Measurements from ENCODE around the gene ALDH3A1.

Gene ALDH3A1

DNA sequence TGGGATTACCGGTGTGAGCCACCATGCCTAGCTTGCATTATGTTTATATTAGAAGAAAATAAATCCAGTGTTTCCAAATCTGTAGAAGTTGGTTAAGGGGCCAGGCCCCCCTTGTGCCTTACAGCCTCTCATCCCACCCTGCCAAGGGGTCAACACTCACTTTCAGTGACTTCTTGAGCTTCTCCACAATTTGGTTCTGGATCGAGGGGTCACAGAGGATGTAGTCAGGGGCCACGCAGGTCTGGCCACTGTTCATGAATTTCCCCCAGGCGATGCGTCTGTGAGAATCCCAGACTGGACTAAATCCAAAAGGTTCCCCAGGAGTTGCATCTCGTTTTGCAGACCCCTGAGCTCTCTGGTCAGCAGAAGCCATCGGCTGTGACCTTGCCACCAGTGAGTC, 7.2 kb downstream of the ALDH3A1 start:
- DNase-seq, result no peak

DNA sequence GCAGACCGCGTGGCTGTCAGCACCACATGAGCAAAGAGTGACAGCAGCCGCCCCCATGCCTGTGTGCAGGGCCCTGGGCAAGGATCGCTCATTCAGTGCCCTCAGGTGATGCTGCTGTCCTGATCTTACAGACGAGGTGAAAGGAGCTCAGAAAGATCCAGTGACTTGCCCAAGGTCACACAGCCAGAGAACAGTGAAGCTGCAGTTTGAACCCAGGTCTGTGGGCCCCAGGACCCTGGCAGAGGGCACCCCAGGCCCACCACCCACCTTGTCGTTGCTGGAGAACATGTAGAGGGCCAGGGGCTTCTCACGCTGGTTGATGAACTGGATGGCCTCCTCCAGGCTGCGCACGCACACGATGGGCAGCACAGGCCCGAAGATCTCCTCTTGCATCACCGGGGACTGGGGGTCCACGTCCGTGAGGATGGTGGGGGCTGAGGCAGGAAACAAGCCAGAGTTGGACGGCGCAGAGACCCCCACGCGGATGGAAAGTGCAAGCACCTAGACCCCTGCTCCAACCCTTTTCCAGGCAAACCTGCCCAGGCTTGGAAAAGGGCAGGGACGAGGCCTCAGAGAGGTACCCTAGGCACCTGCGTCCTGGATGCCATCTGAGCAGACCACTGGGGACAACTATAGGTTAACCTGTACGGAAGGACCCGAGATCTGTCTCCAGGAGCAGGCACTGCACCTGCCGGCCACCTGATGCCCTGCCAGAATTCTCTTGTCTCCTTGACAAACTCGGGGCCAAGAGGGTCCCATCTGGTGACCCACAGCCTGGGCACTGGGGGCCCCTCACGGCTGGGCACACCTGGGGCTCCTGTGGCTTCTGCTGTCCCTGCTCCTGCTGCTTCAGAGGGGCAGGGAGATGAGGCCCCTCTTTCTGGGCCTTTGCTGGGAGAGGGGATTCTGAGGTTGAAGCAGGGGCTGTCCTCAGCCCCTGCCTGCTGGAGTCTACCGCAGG, 8.6 kb downstream of the ALDH3A1 start:
- DNase-seq, result no peak

GRCh38 chr17:19738757-19739156, 9.3 kb downstream of the ALDH3A1 start:
- no peak for DNase-seq

DNA sequence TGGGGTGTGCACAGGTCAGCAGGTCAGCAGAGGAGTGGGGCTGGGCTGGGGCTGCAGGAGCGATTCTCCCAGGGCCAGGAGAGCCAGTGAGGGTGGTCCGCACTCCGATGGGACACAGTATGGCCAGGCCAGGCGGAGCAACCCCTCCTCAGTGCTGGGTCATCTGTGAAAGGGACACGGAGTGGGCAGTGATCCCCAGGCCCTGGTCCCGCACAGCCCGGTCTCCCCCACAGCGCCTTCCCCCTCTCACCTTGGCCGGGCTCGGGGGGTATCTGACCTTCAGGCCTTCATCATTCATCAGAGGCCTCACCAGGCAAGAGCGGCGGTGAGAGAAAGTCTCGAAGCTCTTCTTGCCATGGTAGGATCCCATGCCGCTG, 10.0 kb downstream of the ALDH3A1 start:
- no peak for DNase-seq

- no peak for DNase-seq
These were observed 10.6 kb downstream of the ALDH3A1 start for GRCh38 chr17:19737305-19738072.

DNA sequence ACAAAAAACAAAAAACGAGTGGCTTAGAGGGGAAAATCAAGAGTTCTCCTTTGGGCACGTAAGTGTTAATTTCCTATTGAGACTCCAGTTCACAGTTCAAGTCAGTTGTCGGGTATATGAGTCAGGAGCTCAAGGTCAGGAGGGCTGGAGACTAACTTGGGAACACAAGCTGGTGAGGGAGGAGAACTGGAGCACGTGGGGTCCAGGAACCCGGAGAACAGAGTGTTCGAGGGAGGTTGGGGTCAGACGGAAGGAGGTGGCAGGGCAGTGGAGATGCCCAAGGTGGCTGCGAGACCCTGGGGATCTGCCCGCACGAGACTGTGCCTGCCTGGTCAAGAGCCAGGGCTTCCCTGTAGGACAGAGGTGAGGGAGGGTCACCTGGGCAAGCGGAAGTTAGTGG, 12.0 kb downstream of the ALDH3A1 start:
- no peak for DNase-seq

DNA sequence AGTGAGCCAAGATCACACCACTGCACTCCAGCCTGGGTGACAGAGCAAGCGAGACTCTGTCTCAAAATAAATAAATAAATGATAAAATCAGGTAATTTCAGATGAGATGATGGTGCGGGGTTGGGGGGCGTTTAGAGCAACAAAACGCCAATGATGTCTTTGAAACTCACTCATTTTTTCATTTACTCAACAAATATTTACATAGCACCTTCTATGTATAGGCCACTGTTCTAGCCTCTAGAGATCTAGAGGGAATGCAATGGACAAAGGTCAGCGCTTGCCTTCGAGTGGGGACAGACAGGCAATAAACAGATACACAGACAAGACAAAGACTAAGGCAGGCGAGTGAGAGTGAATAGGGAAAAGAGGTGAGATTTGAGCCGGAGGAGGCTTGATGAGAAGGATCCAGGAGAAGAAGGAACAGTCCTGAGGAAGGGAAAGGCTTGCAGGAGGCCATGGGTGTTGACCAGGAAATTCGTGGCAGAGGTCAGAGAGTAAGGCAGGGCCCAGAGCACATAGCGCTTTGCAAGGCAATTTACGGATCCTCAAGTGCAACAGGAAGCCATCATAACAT, 14.1 kb downstream of the ALDH3A1 start:
- no peak for DNase-seq

DNA sequence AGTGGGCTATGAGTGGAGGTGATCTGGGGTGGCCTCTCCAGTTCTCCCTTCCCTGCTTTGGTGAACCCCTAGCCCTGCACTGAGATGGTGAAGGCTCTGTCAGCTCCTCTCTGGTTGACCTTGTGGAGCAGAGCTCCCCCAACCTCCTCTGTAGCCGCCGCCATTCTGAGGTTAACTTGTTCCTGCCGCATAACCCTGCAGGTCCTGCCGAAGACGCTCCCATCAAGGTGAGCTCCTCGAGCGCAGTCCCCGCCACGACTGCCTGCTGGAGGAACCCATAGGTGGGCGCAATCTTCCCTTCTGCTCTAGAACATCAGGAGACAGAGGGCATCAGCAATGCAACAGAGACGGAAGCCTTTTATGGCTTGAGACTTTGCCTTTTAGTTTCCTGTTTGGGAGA, 16.5 kb downstream of the ALDH3A1 start:
- DNase-seq, result no peak

GRCh38 chr17:19730843-19731242, 17.3 kb downstream of the ALDH3A1 start:
- DNase-seq, result no peak

DNA sequence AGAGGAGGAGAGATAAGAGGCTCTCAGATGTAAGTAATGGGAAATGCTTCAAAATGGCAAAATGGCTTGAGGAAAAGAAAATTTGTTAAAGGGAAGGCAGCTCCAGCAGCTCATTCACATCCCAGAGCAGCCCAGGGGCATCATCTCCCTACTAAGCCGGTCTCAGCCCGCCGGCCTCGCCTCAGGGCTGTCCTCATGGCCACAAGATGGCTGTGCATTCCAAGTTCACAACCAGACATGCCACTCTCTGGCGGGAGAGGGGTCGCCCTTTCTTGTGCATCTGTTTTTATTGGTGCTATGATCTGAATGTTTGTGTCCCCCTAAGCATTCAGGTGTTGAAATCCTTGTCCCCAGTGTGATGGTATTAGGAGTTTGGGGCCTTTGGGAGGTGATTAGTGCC, 18.2 kb downstream of the ALDH3A1 start:
- no peak for DNase-seq

DNA sequence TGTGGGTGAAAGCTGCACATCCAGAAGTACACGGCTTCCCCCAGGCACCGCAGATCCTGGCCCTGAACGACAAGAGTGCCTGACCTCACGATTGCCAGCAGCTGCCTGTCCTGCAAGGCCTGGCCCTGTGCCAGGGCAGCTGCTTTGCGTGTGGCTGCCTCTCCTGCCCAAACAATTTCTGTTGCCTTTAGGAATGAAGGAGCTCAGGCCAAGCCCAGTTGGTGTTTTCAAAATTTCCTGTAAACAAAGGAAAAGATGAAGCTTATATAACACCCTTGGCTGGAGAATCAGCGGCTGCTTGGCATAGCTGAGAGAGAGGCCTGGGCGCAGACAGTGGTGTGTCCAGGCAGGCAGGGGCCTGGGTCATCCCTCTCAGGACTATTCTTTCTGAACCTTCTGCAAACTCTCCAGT, 20.0 kb downstream of the ALDH3A1 start:
- DNase-seq, result no peak

- DNase-seq, result no peak
These were observed 20.5 kb downstream of the ALDH3A1 start for GRCh38 chr17:19727501-19728078.

GRCh38 chr17:19726631-19727376, 21.3 kb downstream of the ALDH3A1 start:
- DNase-seq, result no peak

DNA sequence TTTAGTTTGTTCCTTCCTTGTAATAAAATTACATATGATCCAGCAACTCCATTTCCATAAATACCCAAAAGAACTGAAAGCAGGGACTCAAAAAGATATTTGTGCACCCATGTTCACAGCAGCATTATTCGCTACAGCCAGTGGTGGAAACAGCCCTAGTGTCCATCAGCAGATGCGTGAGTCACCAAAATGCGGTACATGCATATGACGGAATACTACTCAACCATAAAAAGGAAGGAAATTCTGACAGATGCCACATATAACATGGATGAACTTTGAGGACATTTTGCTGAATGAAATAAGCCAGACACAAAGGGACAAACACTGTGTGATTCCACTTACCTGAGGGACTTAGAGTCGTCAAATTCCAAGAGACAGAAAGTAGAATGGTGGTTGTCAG, 22.6 kb downstream of the ALDH3A1 start:
- no peak for DNase-seq

DNA sequence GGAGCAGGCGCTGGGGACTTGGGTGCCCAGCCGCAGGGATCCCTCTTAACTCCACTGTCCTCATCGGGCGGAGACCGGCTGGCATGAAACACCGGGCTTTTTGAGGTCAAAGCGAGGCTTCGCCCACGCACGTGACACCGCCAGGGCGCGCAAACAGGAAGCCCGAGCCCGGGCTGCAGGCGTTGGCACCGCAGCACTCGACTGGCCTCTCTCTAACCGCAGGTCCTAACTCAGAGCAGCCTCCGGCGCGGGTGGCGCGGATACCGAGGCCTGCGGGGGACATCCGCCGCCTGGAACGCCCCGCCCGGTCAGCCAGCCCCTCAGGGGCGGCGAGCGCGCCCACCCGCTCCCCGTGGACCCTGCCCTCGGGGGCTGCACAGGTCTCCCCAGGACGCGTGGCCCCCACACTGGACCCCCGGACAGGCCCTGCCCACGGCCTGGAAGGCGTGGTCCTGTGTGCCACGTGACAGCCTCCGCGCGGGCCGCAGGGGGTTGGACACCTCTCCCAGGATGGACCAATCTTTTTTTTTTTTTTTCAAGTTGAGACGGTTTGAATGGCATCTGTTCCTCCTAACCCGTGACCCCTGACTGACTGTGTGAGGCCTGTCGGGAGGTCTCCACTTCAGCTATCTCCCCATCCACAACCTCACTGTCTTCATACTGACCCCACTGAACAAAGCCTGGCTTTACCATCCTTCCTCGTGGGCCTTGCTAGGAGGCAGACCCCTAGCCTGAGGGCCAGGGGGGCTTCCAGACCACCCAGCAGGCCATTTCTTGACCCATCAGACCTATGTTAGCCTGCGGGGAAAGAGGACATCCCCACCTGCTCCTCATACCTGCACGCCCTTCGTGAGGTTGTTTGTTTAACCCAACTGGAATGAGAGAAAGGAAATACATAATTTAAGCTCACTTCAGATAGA, 23.3 kb downstream of the ALDH3A1 start:
- DNase-seq, result no peak

GRCh38 chr17:19723964-19724363, 24.1 kb downstream of the ALDH3A1 start:
- DNase-seq, result no peak

DNA sequence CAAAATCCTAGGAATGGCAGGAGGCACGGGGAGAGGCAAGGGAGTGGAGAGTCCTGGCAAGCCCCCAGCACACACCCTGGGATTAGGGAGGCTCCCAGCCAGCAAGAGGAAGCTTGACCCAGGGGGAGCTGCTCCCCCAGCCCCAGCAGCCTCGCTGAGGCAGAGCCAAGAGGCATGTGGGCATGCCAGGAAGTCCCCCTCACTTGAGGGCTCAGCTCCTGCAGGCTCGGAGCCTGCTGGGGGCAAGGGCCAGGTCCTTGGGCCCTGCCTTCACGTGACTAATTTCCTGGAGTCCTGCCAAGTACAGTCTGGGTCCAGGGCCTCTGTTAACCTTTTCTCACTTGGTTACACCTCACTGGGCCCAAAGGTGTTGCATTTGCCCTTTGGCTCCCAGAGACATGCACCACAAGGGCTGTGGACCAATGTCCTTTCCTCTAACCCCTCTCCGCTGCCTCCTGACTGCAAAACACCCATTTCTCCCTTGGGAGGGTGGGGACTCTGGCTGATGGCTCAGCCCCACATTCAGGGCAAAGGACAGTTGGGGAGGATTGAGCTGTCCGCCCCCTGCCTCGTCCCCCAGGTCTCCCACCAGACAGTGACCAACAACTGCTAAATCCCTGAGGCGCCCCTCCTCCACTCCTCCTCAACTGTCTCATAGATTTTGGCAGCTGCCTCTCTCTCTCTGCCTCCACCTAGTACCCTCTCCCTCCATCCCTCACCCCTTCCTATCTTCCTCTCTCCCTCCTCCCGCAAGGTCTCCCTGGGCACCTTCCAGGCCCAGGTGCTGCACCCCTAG, 27.3 kb downstream of the ALDH3A1 start:
- no peak for DNase-seq

- DNase-seq, result no peak
These were observed 28.0 kb downstream of the ALDH3A1 start for GRCh38 chr17:19720210-19720475.

GRCh38 chr17:19719355-19720209, 28.5 kb downstream of the ALDH3A1 start:
- no peak for DNase-seq
